HG03575 (cell line): ENCODE measurements around the gene HIPK2.
"Not testable (repeated sequence)": the region's sequence is repeated elsewhere in the genome, so short reads cannot be mapped to it uniquely, and the experiment has no call there.

Experiments
- ATAC-seq: cut with Tn5 transposase; IDR thresholded peaks from one replicate; pipeline ENCODE4 v1.9.1; 2021; ENCODE audit not compliant: unreplicated experiment, insufficient number of reproducible peaks, low FRiP score; ENCODE audit errors: extremely low read depth

Gene HIPK2

GRCh38 chr7:139570119-139570518 lies 207.7 kb downstream of the HIPK2 start:
- ATAC-seq = no peak

DNA sequence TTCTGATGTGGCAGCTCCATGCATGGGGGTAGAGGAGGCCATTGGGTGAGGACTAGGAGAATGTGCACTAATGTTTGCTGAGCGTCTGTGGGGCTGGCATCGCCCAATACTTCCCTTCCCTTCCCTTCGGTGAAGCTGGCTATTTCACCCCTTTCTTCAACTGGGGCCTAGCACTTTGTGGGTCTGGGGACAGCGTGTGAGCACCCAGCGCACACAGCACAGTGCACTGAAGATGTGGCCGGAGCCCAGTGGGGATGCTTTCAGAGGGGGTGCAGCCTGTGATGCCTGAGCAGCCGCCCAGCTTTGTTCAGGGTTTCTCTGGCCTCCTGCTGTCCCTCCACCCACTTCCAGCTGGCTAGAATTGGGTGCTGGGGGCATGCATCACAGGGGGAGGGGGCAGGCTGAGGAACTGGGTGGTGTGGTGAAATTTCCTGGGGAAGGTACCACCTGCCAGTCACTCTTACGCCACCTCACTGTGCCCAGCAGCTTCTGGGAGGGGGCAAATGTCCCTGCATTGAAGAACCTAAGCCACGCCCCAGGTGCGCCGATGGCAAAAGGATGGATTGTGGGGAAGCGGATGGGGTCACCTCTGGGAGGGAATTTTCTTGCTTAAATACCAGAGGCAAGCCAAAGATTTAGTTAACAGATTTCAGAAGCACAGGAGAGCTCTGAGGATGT lies 208.8 kb downstream of the HIPK2 start:
- ATAC-seq = no peak

GRCh38 chr7:139568346-139568675 lies 209.5 kb downstream of the HIPK2 start:
- no peak for ATAC-seq

DNA sequence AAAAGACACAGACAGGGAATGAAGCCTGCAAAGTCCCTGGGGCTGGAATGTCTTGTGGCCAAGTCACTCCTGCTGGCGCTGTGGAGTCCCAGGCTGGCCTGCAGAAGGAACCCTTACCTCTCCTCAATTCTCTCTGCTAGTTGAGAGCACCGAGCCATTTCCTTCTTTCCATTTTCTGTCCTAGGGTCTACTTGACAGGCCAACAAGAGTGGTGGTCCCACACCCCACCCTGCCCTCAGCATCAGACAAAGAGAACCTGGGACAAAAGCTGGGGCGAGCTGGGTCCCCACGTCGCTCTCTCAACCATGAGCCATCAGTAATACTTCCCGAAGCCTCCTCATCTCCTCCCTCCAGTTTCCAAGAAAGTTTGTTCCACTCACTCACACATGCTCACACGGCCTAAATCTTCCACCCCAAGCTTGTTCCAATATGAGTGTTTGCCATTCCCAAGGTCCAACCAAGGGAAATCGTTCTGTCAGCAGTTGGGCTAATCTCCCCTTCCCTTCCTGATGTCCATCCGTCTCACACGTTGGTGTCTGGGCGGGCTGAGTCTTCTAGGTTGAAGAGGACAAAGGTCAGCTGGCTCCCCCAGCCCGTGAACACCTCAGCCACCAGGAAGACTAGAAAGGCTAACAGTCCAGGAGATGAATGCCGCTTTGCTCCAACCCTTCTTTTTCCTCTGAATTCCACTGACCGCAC lies 210.0 kb downstream of the HIPK2 start:
- ATAC-seq = no peak

DNA sequence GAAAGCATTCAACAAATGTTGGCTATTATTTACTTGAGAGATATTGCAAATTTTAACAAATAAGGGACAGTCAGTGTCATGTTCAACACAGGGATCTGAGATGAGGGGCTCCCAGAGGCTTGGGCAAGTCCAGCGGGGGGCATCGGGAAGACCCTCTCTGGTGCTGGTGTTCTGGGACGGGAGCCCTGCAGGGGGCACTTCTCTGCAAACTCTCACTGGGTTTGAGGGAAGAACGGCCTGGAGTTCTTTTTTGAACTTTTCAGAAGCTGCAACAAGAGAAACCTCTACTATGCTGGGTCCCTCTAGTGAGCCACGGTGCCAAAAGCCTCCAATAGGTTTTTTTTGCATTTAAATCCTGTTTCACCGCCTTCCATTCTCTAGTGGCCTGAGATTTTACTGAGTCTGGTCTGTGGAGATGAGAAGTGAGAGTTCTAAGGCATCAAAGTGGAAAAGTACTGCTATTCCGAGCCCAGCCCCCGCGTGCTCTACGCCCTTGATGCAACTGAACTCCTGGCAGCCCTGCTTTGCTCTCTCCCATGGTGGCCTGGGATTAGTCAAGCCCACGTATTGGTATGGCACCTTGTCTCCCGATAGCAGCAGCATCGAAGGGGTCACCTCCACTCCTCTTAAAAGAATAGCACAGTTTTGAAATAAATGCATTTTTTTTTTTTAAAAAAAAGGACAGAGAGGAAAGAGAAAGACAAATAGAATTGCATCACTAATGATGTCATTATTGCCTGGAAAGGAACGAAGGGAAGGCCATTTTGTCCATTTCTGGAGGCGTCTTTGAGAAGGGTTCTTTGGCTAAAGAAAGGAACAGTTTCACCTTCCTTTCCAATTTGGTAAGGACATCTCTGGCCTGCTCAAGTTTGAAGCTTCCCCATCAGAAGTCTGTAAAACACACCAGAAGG lies 210.8 kb downstream of the HIPK2 start:
- ATAC-seq = no peak

DNA sequence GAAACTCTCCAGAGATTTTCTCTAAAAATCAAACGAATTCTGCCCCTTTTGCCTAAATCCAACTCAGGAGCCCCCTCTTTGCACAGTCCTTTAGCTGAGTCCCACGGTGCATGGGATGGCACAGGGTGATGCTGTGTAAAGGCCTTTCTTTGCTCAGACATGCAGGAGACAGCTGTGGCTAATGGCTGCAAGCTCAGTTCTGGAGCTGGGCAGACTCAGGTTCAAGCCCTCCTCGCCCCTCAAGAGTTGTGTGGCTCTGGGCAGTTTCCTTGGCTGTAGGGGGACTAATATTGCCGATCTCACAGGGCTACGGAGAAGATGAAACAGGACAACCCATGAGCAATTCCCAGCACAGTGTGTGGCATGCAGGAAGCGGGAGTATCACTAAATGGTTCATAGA lies 211.7 kb downstream of the HIPK2 start:
- no peak for ATAC-seq

DNA sequence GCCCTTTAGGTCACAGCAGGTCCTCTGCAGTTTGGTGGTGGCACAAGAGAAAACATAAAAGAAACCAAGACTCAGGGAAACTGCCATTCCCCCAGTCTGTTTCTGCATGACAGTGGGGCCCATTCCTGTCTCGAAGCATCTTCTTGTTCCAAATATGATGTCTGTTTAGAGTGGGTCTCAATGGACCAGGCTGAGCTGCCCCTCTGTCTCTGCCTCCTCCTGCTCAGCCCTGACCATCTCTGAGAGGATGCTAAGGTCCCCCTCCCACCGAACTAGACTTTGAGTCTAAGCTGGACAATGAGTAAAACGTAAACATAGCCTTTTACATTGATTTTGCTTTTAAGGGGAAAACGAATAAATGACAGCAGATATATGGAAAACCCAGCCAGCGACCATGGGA lies 213.9 kb downstream of the HIPK2 start:
- no peak for ATAC-seq

GRCh38 chr7:139562961-139563565 lies 214.7 kb downstream of the HIPK2 start:
- ATAC-seq = no peak

DNA sequence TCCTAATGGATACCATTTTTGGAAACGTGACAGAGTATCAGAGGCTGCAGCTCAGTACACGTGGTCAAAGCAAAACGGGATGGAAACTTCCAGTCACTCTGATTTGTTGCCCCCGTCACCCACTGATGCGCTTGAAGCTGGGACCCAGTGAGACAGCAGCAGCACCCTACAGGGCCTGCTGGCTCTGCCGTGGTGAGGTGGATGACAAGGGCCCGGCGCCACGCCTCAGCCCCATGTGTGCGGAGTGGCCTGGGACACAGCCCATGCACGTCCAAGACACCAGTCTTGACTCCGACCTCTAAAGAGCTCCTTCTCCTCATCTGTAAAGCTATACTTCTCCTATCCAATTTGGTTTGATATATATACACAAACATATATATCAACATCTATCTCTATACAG lies 215.3 kb downstream of the HIPK2 start:
- ATAC-seq = no peak

GRCh38 chr7:139560678-139561077 lies 217.1 kb downstream of the HIPK2 start:
- ATAC-seq = no peak

- no peak for ATAC-seq
These were observed 217.6 kb downstream of the HIPK2 start for GRCh38 chr7:139560199-139560598.

DNA sequence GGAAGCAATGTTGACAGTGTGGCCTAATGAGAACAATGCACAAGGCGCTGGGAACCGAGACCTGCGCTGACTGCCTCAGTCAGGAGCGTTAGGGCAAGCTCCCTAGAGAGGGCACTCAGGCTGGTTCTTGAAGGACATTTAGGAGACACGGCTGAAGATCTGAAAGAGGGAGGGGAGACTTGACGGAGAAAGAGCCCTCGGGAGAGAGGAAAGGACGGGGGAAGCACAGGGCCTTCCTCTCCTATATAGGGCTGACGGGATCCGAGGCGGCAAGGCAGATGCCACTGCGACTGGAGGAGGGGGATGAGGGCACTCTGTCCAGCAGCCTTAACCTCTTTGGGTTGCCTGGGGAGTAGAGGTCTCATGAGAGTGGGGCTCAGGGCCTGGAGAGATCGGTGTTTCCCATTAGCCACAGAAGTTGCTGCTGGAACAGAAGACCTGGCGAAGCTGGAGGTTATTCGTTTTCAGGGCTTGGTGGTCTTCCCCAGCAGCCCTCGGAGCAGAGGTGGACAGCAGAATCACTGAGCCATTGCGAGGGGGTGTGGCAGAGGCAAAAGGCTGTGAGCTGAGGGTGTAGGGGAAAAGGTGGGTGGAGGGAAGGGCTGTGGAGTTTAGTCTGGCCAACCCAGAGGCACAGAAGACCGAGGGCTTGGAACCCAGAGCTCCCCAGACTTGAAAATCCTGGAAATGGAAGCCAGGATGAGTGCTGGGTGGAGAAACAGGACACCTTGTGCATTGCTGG lies 218.3 kb downstream of the HIPK2 start:
- ATAC-seq = no peak

DNA sequence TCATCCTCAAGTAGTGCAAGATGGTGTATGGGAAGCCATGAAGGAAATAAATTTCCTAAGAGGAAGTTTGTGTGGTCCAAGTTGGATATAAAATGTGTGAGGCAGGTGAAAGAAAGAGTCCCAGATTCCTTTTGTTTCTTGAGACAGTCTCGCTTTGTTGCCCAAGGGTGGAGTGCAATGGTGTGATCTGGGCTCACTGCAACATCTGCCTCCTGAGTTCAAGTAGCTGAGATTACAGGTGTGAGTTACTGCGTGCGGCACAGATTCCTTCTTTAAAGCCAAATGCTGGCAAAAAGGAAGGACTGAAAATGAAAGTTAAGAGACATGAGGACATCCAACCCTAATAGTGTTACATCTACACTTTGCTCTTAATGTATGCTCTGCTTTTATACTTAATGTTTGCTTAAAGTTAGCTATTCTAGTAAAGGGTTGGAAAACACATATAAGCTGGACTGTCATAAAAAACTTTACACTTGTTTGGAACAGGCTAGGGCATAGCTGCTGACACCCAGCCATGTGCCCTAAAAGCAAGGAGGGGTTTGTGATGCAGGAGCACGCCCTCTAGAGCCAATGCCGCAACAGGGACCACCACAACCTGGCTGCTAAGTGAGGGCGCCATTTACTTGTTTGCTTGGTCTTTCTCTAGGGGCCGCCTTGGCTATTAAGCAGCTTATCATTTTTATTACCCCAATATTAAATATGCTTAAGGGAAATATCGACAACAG lies 219.8 kb downstream of the HIPK2 start:
- no peak for ATAC-seq

DNA sequence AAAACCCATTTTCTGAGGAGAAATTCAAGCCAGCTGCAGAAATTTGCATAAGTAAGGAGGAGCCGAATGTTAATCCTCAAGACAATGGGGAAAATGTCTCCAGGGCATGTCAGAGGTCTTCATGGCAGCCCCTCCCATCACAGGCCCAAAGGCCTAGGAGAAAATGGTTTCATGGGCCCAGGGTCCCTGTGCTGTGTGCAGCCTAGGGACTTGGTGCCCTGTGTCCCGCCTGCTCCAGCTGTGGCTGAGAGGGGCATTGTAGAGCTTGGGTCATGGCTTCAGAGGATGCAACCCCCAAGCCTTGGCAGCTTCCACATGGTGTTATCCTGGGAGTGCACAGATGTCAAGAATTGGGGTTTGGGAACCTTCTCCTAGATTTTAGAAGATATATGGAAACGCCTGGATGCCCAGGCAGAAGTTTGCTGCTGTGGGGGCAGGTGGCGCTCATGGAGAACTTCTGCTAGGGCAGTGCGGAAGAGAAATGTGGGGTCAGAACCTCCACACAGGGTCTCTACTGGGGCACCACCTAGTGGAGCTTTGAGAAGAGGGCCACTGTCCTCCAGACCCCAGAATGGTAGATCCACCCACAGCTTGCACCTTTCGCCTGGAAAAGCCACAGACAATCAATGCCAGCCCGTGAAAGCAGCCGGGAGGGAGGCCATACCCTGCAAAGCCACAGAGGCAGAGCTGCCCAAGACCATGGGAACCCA lies 223.7 kb downstream of the HIPK2 start:
- ATAC-seq = not testable (repeated sequence)

GRCh38 chr7:139548302-139549028 lies 229.3 kb downstream of the HIPK2 start:
- ATAC-seq = no peak

GRCh38 chr7:139544645-139545044 lies 233.2 kb downstream of the HIPK2 start:
- no peak for ATAC-seq
